WTC11 (cell line): Measurements from ENCODE around the gene GABRG3.

ENCODE experiments used
- ATF2 ChIP-seq: sonication (generic); formaldehyde crosslinking; IDR thresholded peaks from 2 replicates; pipeline ENCODE4 v1.8.1; 2022; ENCODE audit warnings: low read depth, missing genetic modification reagents, borderline replicate concordance
- CREB1 ChIP-seq: sonication (generic); formaldehyde crosslinking; IDR thresholded peaks from 2 replicates; pipeline ENCODE4 v1.8.0; 2023; ENCODE audit warnings: mild to moderate bottlenecking, missing genetic modification reagents
- NFE2L1 ChIP-seq: sonication (generic); formaldehyde crosslinking; IDR thresholded peaks from 2 replicates; pipeline ENCODE4 v1.8.1; 2023; ENCODE audit warnings: missing genetic modification reagents
- NFYB ChIP-seq: sonication (generic); formaldehyde crosslinking; conservative IDR thresholded peaks from 2 replicates; pipeline ENCODE4 v1.8.0; 2022; ENCODE audit warnings: low read depth, missing genetic modification reagents
- RELA ChIP-seq: sonication (generic); formaldehyde crosslinking; IDR thresholded peaks from 2 replicates; pipeline ENCODE4 v1.8.1; 2022; ENCODE audit warnings: missing genetic modification reagents, mild to moderate bottlenecking, borderline replicate concordance
- SMAD3 ChIP-seq: sonication (generic); formaldehyde crosslinking; IDR thresholded peaks from 2 replicates; pipeline ENCODE4 v1.8.0; 2022; ENCODE audit warnings: missing genetic modification reagents, mild to moderate bottlenecking, borderline replicate concordance
- ZNF423 ChIP-seq: fragments of 250-450 bp; sonication (Bioruptor Pico); IDR thresholded peaks from 2 replicates; pipeline ENCODE4 v2.1.2; 2022; ENCODE audit warnings: mild to moderate bottlenecking, moderate library complexity
- TF ChIP-seq, protein P1 (sequence below): sonication (generic); formaldehyde crosslinking; IDR thresholded peaks from 2 replicates; pipeline ENCODE4 v1.8.0; 2022; ENCODE audit warnings: mild to moderate bottlenecking, missing genetic modification reagents
- TF ChIP-seq, protein P2 (sequence below): fragments of 200-600 bp; IDR thresholded peaks from 2 replicates; pipeline ENCODE4 v1.8.0; 2022; ENCODE audit warnings: antibody characterized with exemption
- TF ChIP-seq, protein P3 (sequence below): sonication (generic); formaldehyde crosslinking; IDR thresholded peaks from 2 replicates; pipeline ENCODE4 v1.8.1; 2023; ENCODE audit warnings: mild to moderate bottlenecking, missing genetic modification reagents
- TF ChIP-seq, protein P4 (sequence below): sonication (generic); formaldehyde crosslinking; IDR thresholded peaks from 2 replicates; pipeline ENCODE4 v1.8.0; 2022; ENCODE audit warnings: mild to moderate bottlenecking, missing genetic modification reagents

- TF ChIP-seq, protein P1, sequence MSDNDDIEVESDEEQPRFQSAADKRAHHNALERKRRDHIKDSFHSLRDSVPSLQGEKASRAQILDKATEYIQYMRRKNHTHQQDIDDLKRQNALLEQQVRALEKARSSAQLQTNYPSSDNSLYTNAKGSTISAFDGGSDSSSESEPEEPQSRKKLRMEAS (CRISPR knock-in tag), result no peak
- TF ChIP-seq NFE2L1 (no peak), CREB1 (CRISPR knock-in tag) (no peak), RELA (CRISPR knock-in tag) (no peak), NFYB (CRISPR knock-in tag) (no peak), SMAD3 (no peak), ZNF423 (CRISPR knock-in tag) (no peak), ATF2 (CRISPR knock-in tag) (no peak)
- TF ChIP-seq, protein P2, sequence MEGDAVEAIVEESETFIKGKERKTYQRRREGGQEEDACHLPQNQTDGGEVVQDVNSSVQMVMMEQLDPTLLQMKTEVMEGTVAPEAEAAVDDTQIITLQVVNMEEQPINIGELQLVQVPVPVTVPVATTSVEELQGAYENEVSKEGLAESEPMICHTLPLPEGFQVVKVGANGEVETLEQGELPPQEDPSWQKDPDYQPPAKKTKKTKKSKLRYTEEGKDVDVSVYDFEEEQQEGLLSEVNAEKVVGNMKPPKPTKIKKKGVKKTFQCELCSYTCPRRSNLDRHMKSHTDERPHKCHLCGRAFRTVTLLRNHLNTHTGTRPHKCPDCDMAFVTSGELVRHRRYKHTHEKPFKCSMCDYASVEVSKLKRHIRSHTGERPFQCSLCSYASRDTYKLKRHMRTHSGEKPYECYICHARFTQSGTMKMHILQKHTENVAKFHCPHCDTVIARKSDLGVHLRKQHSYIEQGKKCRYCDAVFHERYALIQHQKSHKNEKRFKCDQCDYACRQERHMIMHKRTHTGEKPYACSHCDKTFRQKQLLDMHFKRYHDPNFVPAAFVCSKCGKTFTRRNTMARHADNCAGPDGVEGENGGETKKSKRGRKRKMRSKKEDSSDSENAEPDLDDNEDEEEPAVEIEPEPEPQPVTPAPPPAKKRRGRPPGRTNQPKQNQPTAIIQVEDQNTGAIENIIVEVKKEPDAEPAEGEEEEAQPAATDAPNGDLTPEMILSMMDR, result no peak
- TF ChIP-seq, protein P3, sequence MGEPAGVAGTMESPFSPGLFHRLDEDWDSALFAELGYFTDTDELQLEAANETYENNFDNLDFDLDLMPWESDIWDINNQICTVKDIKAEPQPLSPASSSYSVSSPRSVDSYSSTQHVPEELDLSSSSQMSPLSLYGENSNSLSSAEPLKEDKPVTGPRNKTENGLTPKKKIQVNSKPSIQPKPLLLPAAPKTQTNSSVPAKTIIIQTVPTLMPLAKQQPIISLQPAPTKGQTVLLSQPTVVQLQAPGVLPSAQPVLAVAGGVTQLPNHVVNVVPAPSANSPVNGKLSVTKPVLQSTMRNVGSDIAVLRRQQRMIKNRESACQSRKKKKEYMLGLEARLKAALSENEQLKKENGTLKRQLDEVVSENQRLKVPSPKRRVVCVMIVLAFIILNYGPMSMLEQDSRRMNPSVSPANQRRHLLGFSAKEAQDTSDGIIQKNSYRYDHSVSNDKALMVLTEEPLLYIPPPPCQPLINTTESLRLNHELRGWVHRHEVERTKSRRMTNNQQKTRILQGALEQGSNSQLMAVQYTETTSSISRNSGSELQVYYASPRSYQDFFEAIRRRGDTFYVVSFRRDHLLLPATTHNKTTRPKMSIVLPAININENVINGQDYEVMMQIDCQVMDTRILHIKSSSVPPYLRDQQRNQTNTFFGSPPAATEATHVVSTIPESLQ, result no peak
- TF ChIP-seq, protein P4, sequence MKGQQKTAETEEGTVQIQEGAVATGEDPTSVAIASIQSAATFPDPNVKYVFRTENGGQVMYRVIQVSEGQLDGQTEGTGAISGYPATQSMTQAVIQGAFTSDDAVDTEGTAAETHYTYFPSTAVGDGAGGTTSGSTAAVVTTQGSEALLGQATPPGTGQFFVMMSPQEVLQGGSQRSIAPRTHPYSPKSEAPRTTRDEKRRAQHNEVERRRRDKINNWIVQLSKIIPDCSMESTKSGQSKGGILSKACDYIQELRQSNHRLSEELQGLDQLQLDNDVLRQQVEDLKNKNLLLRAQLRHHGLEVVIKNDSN (CRISPR knock-in tag), result no peak
These were observed 99.9 kb downstream of the GABRG3 start for GRCh38 chr15:27070841-27071240.
